ENCODE data around the gene LRRC39. TPM values are rescaled to one million over a fixed set of nuclear protein-coding genes. Genes with fewer than 3 reads are reported as not detected.
A peak's percentile ranks its signal among the peaks of the same experiment; 100 is the strongest.

The LRRC39 gene
- total RNA-seq: 166 TPM
- long read RNA-seq, transcript LRRC39-202 (10 exons, 1,396 nt): major isoform, 70 of 104 reads
- long read RNA-seq, partial matches to known transcripts: 3 of 104 reads
- long read RNA-seq, other reads (novel, unspliced or antisense): 31 of 104 reads

DNA sequence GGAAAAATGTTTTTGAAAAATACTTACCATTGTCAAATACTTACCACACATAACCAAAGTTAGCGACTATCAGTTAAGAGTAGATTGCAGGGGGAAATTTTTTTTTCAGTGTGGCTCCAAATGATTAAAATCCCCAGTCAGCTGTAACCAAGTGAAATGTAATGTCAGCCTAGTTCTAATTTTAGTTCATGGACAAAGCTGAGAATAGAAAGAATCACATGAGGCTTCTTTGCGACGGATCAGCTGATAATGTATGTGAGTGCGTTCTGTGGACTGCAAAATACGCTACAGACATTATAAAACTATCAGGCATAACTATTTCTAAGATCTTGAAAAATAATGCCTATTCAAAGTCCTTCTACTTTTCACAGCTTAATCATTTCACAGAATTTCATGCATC, at the start of gene LRRC39:
LRRC39 (minus strand) TSS at position 166 of the 400 bp plus-strand sequence. CDS start 9,740 bp downstream, outside the sequence.
- intact Hi-C loops (cut with micrococcal nuclease): no loop called here
- DNase-seq: no peak
- Histone ChIP-seq H3K4me3 (peak within 1 kb of the TSS; percentile 63), H3K4me1 (peaks cover 7% of the 10 kb centered on the region), H3K27me3 (ENCODE audit: low read depth) (no peaks in the 10 kb centered on the region), H3K9me3 (replicated peaks) (peaks cover 6% of the 10 kb centered on the region), H3K27ac (replicated peaks) (peak within 1 kb of the TSS; percentile 85), H3K36me3 (peaks cover 6% of the 10 kb centered on the region)
- TF ChIP-seq, protein P1, sequence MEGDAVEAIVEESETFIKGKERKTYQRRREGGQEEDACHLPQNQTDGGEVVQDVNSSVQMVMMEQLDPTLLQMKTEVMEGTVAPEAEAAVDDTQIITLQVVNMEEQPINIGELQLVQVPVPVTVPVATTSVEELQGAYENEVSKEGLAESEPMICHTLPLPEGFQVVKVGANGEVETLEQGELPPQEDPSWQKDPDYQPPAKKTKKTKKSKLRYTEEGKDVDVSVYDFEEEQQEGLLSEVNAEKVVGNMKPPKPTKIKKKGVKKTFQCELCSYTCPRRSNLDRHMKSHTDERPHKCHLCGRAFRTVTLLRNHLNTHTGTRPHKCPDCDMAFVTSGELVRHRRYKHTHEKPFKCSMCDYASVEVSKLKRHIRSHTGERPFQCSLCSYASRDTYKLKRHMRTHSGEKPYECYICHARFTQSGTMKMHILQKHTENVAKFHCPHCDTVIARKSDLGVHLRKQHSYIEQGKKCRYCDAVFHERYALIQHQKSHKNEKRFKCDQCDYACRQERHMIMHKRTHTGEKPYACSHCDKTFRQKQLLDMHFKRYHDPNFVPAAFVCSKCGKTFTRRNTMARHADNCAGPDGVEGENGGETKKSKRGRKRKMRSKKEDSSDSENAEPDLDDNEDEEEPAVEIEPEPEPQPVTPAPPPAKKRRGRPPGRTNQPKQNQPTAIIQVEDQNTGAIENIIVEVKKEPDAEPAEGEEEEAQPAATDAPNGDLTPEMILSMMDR (IDR thresholded peaks at IDR 0.05; ENCODE audit: borderline replicate concordance): no peak

DNA sequence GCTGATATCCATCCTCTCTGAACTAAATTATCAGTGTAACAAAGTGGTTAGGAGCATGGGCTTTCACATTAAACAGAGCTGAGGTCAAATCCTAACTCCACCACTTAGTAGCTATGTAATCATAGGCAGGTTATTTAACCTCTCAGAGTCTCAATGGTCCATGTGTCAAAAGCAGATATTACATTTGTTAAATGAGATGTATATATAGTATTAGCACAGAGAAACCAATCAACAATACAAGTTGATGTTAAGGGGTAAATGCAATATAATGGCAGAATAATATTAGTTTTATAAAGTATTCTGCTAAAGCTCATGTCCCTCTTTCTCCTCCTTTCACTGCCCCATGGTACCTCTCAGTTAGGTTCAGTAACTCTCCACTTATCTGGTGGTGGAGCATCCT, 44.4 kb upstream of the LRRC39 start:
- Histone ChIP-seq H3K27ac (replicated peaks) (no peak overlapping the region), H3K36me3 (peaks cover 28% of the 10 kb centered on the region), H3K4me3 (no peak overlapping the region), H3K4me1 (peaks cover 12% of the 10 kb centered on the region), H3K9me3 (replicated peaks) (no peaks in the 10 kb centered on the region), H3K27me3 (ENCODE audit: low read depth) (no peaks in the 10 kb centered on the region)
- intact Hi-C loops (cut with micrococcal nuclease): no loop called here
- TF ChIP-seq, protein P1 (IDR thresholded peaks at IDR 0.05; ENCODE audit: borderline replicate concordance): no peak
- no peak for DNase-seq

DNA sequence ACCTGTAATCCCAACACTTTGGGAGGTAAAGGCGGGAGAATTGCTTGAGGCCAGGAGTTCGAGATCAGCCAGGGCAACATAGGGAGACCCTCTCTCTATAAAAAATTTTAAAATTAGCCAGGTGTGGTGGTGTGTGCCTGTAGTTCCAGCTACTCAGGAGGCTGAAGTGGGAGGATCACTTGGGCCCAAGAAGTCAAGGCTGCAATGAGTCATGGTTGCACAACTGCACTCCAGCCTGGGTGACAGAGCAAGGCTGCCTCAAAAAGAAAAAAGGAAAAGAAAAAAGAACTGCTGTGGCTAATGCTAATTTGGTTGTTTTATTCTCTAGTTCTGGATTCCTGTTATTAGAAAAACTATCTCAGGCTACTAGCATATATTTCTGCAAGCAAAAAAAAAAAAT, 41.8 kb upstream of the LRRC39 start:
- Histone ChIP-seq H3K4me3 (no peak overlapping the region), H3K4me1 (peaks cover 19% of the 10 kb centered on the region), H3K9me3 (replicated peaks) (no peaks in the 10 kb centered on the region), H3K27me3 (ENCODE audit: low read depth) (no peaks in the 10 kb centered on the region), H3K36me3 (peaks cover 34% of the 10 kb centered on the region), H3K27ac (replicated peaks) (no peak overlapping the region)
- no peak for DNase-seq
- intact Hi-C loops (cut with micrococcal nuclease): no loop called here
- TF ChIP-seq, protein P1 (IDR thresholded peaks at IDR 0.05; ENCODE audit: borderline replicate concordance): no peak

DNA sequence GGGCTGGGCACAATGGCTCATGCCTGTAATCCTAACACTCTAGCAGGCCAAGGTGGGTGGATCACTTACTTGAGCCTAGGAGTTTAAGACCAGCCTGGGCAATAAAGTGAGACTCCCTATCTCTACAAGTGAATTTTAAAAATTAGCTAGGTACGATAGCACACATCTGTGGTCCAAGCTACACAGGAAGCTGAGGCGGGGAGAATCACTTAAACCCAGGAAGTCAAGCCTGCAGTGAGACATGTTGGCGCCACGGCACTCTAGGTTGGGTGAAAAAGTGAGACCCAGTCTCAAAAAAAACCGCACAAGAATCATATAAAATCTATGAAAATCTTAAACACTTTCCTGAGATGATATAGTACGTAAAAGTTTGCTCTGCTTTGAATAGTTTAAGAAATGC, 41.4 kb upstream of the LRRC39 start:
- Histone ChIP-seq H3K36me3 (peaks cover 39% of the 10 kb centered on the region), H3K4me3 (no peak overlapping the region), H3K27me3 (ENCODE audit: low read depth) (no peaks in the 10 kb centered on the region), H3K4me1 (peaks cover 19% of the 10 kb centered on the region), H3K27ac (replicated peaks) (no peak overlapping the region), H3K9me3 (replicated peaks) (no peaks in the 10 kb centered on the region)
- intact Hi-C loops (cut with micrococcal nuclease): no loop called here
- TF ChIP-seq, protein P1 (IDR thresholded peaks at IDR 0.05; ENCODE audit: borderline replicate concordance): no peak
- DNase-seq: no peak

DNA sequence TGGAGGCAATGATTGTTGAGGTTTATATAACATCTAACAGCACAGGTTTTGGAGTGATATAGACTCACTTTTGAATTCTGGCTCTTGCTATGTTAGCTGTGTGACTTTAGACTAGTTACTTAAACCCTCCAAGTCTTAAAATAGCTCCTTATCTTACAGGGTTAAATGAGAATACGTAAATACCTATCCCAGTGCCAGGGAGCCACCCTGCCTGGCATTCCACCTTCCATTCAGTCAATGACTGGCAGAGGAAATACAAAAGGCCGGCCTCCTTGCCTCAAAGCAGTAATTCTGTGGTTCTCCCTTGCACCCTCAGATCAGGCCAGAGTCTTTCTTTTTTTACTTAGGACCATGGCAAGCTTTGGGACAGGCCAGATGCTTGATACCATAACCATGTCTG, 39.8 kb upstream of the LRRC39 start:
- Histone ChIP-seq H3K4me1 (peaks cover 19% of the 10 kb centered on the region), H3K27ac (replicated peaks) (peak overlapping the region; percentile 76), H3K9me3 (replicated peaks) (no peaks in the 10 kb centered on the region), H3K4me3 (no peak overlapping the region), H3K27me3 (ENCODE audit: low read depth) (no peaks in the 10 kb centered on the region), H3K36me3 (peaks cover 48% of the 10 kb centered on the region)
- intact Hi-C loops (cut with micrococcal nuclease): no loop called here
- DNase-seq: peak; percentile 44
- TF ChIP-seq, protein P1 (IDR thresholded peaks at IDR 0.05; ENCODE audit: borderline replicate concordance): no peak

All from left ventricle myocardium inferior (tissue), 1 donor.